Hematopoietic multipotent progenitor cell treated with erythropoietin and hydrocortisone succinate and interleukin-3 and kit ligand, for 17 days (in vitro differentiated cells): Measurements from ENCODE around the gene SLC25A38.

Experiments
- DNase-seq: peaks from one replicate; pipeline ENCODE4 v3.0.0-alpha.2; 2015; ENCODE audit warnings: low spot score

The SLC25A38 gene

DNA sequence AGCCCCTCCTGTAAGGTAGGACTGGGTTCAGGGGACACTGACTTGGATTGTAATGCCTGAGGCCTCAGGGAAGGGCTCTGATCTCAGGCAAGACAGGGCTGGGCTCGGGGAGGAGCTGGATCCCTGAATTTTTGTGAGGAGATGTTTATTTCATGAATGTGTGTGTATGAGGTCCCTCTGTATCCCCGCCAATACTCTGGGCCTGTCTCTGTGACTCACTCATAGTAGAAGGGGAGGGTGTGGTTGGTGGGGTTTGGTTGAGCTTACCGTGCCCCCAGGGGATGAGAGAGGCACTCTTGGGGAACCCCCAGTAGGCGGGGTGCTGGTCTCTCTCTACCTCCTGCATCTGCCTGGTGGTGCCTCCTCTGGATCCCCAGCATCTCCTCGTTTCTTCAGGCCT lies 51.4 kb downstream of the SLC25A38 start:
- DNase-seq: no peak

DNA sequence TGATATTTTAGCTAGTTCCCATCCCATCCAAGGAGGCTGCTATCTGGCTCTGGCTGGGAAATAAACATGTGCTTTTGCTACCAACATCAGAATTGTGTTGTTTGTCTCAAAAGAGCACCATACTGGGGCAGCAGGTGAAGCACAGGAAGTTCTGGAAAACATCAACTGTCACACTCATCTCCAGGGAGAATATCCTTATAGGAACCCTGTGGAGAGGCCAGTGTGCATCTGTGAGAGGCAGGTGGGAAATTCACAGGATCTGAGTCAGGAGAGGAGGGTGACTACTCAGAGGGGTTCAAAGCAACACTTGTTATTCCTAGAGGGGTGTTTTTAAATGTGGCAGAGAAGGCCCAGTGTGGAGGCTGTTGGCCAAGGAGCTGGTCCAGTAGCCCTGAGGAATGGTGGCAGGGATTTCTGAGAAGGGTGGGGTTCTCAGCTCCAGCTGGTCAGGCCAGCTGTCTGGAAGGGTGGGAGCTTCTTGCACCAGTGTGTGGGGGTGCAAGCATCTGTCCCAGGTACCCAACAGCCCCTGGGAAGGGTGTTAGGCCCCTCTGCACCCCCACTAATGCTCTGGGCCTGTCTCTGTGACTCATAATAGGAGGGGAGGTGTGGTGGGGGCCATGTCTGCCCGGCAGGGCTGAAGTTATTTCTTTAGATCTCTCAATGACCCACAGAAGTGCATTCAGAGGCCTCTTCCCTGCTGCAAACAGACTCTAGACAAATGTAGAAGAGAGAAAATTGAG lies 52.0 kb downstream of the SLC25A38 start:
- DNase-seq: no peak

DNA sequence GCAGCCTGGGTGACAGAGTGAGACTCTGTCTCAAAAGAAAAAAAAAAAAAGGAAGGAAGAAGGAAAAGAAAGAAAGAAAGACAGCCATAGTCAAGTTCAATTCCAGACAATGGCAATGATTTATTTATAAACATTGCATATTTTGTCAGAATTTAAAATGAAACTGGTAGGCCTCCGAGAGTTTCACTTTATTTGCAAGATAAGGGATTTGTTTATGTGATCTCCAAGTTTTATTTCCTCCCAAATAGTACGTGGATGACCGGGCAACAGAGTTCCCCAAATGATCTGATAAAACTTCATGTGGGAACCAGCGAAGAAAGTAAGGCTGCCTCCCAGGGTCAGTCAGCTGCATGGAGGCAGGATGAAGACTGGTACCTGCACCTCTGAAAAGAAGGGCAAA lies 55.7 kb downstream of the SLC25A38 start:
- no peak for DNase-seq

DNA sequence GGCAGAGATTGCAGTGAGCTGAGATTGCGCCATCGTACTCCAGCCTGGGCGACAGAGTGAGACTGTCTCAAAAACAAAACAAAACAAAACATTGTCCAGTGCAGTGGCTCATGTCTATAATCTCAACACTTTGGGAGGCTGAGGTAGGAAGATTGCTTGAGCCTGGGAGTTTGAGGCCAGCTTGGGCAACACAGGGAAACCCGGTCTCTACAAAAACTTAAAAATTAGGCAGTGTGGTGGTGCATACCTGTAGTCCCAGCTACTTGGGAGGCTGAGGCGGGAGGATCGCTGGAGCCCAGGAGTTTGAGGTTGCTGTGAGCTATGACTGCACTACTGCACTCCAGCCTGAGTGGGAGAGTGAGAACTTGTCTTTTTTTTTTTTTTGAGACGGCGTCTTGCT lies 57.1 kb downstream of the SLC25A38 start:
- no peak for DNase-seq

DNA sequence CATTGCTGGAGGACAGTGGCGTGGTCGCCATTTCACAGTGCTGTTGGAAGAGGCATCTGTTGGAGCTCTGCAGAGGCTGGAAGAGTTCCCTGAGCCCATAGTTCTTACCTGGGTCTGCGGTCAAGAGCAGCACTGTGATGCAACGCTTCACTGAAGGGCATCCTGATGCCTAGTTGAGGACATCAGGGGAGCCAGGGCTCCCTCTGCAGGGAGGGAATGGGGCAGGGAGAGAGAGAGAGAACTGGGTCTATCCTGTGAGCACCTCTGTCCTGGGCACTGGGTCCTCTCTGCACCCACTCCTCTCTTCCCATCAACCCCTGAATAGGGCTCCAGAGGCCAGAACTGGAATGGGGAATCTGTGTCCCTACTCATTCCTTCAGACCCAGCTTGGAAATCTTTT lies 60.4 kb downstream of the SLC25A38 start:
- no peak for DNase-seq

DNA sequence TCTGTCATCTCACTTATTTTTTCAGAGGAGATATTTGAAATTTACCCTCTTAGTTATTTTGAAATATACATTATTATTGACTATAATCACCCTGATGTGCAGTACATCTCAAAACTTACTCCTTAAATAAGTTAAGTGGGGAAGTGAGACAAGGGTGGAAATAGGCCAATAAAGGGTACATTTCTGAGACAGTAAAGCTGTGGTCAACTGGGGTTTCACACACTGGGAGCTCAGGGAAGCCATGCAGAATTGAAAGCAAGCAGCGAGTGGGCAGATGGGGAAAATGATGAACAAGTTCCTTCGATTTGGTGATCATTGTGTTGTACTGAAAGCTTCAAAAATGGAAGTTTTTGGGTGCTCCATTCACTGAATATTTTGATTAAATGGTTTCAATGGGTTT lies 62.8 kb downstream of the SLC25A38 start:
- DNase-seq: no peak

DNA sequence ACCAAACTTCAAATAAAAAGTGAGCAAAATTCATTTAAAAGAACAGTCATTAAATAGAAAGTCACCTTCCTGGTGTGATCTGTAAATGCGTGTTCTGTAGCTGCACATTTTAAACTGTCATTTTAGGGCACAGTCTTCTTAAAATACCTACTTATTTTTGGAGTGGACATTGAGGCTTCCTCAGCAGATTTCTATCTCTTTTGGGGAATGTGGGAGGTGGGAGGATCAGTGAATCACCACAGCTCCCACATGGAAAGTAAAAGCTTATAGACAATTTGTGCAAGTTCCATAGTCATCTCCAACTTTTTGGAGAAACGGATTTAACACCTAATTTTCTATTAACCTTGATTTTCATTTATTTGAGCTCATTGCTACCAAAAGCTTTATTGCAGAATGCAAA lies 63.3 kb downstream of the SLC25A38 start:
- no peak for DNase-seq
